ENCODE measurements around the gene TDRD9.

DNA sequence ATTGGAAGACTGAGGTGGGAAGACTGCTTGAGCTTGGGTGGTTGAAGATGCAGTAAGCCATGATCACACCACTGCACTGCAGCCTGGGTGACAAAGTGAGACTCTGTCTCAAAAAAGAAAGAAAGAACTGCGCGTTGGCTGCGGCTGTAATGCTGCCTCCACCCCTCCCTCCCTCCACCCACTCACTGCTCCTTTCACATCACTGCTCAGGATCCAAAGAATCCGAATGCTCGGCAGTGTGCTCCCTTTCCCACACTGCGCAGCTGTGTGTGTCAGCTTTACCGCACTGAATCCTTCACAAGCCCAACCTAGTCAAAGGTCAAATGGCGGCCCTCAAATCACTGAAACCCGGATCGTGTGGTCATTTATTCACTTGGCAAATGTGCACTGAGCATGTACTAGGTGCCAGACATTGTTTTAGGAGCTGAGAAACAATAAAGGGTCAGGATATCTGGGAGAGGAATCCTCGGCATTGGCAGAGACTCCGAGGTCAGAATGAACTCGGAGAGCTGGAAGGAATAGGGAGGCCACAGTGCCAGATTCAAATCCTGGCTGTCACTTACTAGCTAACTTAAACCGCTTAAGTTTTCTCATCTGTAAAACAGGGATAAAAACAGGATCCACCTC is 11.5 kb upstream of the TDRD9 start:
- no peak for TF ChIP-seq CTCF (conservative IDR thresholded peaks at IDR 0.05; ENCODE audit: low read depth, low read length)
- TF ChIP-seq EZH2phosphoT487 (IDR thresholded peaks at IDR 0.05; ENCODE audit: borderline replicate concordance, low read length) = no peak
- no peak for TF ChIP-seq EZH2 (IDR thresholded peaks at IDR 0.05; ENCODE audit: low read length, unreplicated experiment)
